ENCODE data around the gene IFT43. TPM values are rescaled to one million over a fixed set of nuclear protein-coding genes. Genes with fewer than 3 reads are reported as not detected.

The IFT43 gene
- total and polyA plus RNA-seq, 2 donors (not counting 3 experiments of a cell fraction or from before 2014, with no cell fraction given): 22.3 to 39.0 TPM

DNA sequence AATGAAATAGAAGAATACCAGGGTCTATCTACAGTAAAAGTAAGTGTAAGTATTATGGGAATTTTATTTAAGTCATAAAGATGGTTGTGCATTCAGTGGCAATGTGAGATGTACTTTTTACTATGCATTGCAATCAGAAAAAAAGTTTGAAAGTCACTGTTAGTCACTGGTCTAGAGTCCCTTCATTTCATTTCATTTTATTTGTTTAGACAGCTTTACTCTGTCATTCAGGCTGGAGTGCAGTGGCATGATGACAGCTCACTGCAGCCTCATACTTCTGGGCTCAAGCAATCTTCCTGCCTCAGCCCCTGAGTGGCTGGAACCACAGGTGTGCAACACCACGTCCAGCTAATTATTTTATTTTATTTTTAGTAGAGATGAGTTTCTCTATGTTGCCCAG is 46.4 kb upstream of the IFT43 start:
- Histone ChIP-seq H3K79me2 (ENCODE audit: control insufficient read depth, insufficient read depth, low read length) (no peaks in the 10 kb centered on the region), H3K9me1 (replicated peaks; ENCODE audit: control insufficient read depth, extremely low read depth, insufficient read depth, low read length) (no peaks in the 10 kb centered on the region), H3K9ac (replicated peaks; ENCODE audit: extremely low read depth, insufficient read depth, low read length) (no peak overlapping the region), H3K4me3 (replicated peaks in 1 of 3; ENCODE audit: insufficient read depth in 1 of 3, low read depth in 1 of 3, low read length in 3 of 3) (no peak overlapping the region), H3K4me1 (ENCODE audit: control insufficient read depth, extremely low read depth, insufficient read depth, low read length) (no peaks in the 10 kb centered on the region), H3K36me3 (ENCODE audit: control insufficient read depth in 2 of 2, extremely low read depth in 1 of 2, insufficient read depth in 2 of 2, low read length in 2 of 2) (peaks cover 0 to 3% of the 10 kb centered on the region in 2 experiments), H2AFZ (ENCODE audit: low read depth, low read length) (no peak overlapping the region), H3K27ac (ENCODE audit: insufficient read depth, low read depth, low read length) (no peak overlapping the region), H3K9me3 (replicated peaks; ENCODE audit: control insufficient read depth, insufficient read depth, low read length) (no peaks in the 10 kb centered on the region), H3K27me3 (ENCODE audit: control insufficient read depth in 2 of 2, insufficient read depth in 2 of 2, low read length in 2 of 2) (no peaks in the 10 kb centered on the region), H4K20me1 (replicated peaks; ENCODE audit: control insufficient read depth, extremely low read depth, insufficient read depth, low read length) (no peaks in the 10 kb centered on the region), H3K4me2 (ENCODE audit: insufficient read depth, low read length) (no peak overlapping the region)
- TF ChIP-seq FOS (IDR thresholded peaks at IDR 0.05; ENCODE audit: borderline replicate concordance, insufficient read depth, low read length): no peak
- BruUV-seq (replicated peaks): no TSS peak
- POLR2A ChIA-PET: no interaction called here
- dilution Hi-C loops (cut with MboI; ENCODE audit: extremely low pct_ligation_motif_present, low sequenced_read_pairs): no loop called here
- intact Hi-C loops (cut with micrococcal nuclease): no loop called here
- FAIRE-seq: no peak
- CTCF ChIA-PET: interaction anchor here (1.0 to 4.1 kb wide), 3 partner anchors 33 to 230 kb away, joined by 3 to 37 read pairs (median 3); no protein-coding TSS in a partner anchor
- DNase-seq (ENCODE audit: low read depth, low spot score): no peak

DNA sequence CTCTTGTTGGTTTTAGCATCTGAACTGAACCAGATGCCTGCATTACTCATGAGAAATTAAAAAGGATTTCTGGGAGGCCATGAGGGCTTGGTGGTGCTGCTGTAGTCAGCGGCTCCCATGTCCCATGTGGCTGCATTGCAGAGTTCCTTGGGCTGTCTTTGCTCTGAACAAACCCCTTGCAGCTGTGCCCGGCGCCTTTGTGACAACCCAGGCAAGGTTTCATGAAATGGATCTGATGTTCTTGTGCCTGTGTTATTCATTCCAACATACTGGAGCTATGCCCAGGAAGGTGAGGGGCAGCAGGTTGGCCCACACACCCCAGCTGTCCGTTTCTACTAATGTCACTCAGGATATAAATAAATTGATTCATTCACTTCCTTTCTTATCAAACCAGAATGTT is 44.5 kb upstream of the IFT43 start:
- ChIA-PET CTCF (interaction anchor here (0.9 to 4.1 kb wide), 7 partner anchors 14 to 232 kb away, joined by 3 to 37 read pairs (median 4); partner anchors contain the start of gene TGFB3), POLR2A (no interaction called here)
- H3K4me1 ChIP-seq (ENCODE audit: control insufficient read depth, extremely low read depth, insufficient read depth, low read length): no peaks in the 10 kb centered on the region
- H3K9me3 ChIP-seq (replicated peaks; ENCODE audit: control insufficient read depth, insufficient read depth, low read length): no peaks in the 10 kb centered on the region
- TF ChIP-seq EZH2 (IDR thresholded peaks at IDR 0.05; ENCODE audit: borderline replicate concordance, low read depth, low read length, severe bottlenecking) (no peak), GATA2 (IDR thresholded peaks at IDR 0.05; ENCODE audit: insufficient read depth, insufficient read length, low read depth, low read length) (no peak), MYC (IDR thresholded peaks at IDR 0.05; ENCODE audit: low read depth, low read length) (no peak), POLR2AphosphoS5 (IDR thresholded peaks at IDR 0.05; ENCODE audit: insufficient read depth, low read depth, low read length) (no peak), FOS (IDR thresholded peaks at IDR 0.05; ENCODE audit: borderline replicate concordance, insufficient read depth, low read length) (no peak), POLR2A (IDR thresholded peaks at IDR 0.05; ENCODE audit: low read depth, low read length) (no peak), JUN (IDR thresholded peaks at IDR 0.05; ENCODE audit: borderline replicate concordance, insufficient read depth, insufficient read length, low read depth) (no peak)
- TF ChIP-seq, protein P1, sequence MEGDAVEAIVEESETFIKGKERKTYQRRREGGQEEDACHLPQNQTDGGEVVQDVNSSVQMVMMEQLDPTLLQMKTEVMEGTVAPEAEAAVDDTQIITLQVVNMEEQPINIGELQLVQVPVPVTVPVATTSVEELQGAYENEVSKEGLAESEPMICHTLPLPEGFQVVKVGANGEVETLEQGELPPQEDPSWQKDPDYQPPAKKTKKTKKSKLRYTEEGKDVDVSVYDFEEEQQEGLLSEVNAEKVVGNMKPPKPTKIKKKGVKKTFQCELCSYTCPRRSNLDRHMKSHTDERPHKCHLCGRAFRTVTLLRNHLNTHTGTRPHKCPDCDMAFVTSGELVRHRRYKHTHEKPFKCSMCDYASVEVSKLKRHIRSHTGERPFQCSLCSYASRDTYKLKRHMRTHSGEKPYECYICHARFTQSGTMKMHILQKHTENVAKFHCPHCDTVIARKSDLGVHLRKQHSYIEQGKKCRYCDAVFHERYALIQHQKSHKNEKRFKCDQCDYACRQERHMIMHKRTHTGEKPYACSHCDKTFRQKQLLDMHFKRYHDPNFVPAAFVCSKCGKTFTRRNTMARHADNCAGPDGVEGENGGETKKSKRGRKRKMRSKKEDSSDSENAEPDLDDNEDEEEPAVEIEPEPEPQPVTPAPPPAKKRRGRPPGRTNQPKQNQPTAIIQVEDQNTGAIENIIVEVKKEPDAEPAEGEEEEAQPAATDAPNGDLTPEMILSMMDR (IDR thresholded peaks at IDR 0.05; ENCODE audit: extremely low read depth in 1 of 2, insufficient read depth in 1 of 2, low read depth in 1 of 2, low read length in 2 of 2): no peak
- TF ChIP-seq, protein P2, sequence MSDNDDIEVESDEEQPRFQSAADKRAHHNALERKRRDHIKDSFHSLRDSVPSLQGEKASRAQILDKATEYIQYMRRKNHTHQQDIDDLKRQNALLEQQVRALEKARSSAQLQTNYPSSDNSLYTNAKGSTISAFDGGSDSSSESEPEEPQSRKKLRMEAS (IDR thresholded peaks at IDR 0.05; ENCODE audit: insufficient read depth, insufficient read length): no peak
- no TSS peak for BruUV-seq (replicated peaks)
- H3K27ac ChIP-seq (ENCODE audit: insufficient read depth, low read depth, low read length): no peak overlapping the region
- H3K4me2 ChIP-seq (ENCODE audit: insufficient read depth, low read length): no peak overlapping the region
- H2AFZ ChIP-seq (ENCODE audit: low read depth, low read length): no peak overlapping the region
- DNase-seq (ENCODE audit: low read depth, low spot score) (peak; percentile 39), FAIRE-seq (no peak)
- peaks cover 0 to 3% of the 10 kb centered on the region in 2 experiments for H3K36me3 ChIP-seq (ENCODE audit: control insufficient read depth in 2 of 2, extremely low read depth in 1 of 2, insufficient read depth in 2 of 2, low read length in 2 of 2)
- dilution Hi-C loops (cut with MboI; ENCODE audit: extremely low pct_ligation_motif_present, low sequenced_read_pairs): no loop called here
- no peak overlapping the region for H3K4me3 ChIP-seq (replicated peaks in 1 of 3; ENCODE audit: insufficient read depth in 1 of 3, low read depth in 1 of 3, low read length in 3 of 3)
- no peaks in the 10 kb centered on the region for H4K20me1 ChIP-seq (replicated peaks; ENCODE audit: control insufficient read depth, extremely low read depth, insufficient read depth, low read length)
- H3K27me3 ChIP-seq (ENCODE audit: control insufficient read depth in 2 of 2, insufficient read depth in 2 of 2, low read length in 2 of 2): no peaks in the 10 kb centered on the region
- H3K9me1 ChIP-seq (replicated peaks; ENCODE audit: control insufficient read depth, extremely low read depth, insufficient read depth, low read length): no peaks in the 10 kb centered on the region
- intact Hi-C loops (cut with micrococcal nuclease): no loop called here
- no peak overlapping the region for H3K9ac ChIP-seq (replicated peaks; ENCODE audit: extremely low read depth, insufficient read depth, low read length)
- no peaks in the 10 kb centered on the region for H3K79me2 ChIP-seq (ENCODE audit: control insufficient read depth, insufficient read depth, low read length)
